NB4 (cell line): ENCODE data around the gene ANO10.

Source experiments
- POLR2A ChIP-seq: IDR thresholded peaks from 2 replicates; pipeline ENCODE4 v1.6.1; 2011; ENCODE audit warnings: mild to moderate bottlenecking; ENCODE audit not compliant: insufficient read length; ENCODE audit errors: extremely low read depth
- TF ChIP-seq, protein P1 (sequence below): IDR thresholded peaks from one replicate; pipeline ENCODE4 v1.5.1; 2012; ENCODE audit warnings: low read depth, low read length
- TF ChIP-seq, protein P2 (sequence below): IDR thresholded peaks from 2 replicates; pipeline ENCODE4 v1.6.1; 2011; ENCODE audit warnings: low read depth, low read length

GRCh38 chr3:43345877-43346276 is 275.9 kb downstream of the ANO10 start:
- no peak for TF ChIP-seq POLR2A
- TF ChIP-seq, protein P1, sequence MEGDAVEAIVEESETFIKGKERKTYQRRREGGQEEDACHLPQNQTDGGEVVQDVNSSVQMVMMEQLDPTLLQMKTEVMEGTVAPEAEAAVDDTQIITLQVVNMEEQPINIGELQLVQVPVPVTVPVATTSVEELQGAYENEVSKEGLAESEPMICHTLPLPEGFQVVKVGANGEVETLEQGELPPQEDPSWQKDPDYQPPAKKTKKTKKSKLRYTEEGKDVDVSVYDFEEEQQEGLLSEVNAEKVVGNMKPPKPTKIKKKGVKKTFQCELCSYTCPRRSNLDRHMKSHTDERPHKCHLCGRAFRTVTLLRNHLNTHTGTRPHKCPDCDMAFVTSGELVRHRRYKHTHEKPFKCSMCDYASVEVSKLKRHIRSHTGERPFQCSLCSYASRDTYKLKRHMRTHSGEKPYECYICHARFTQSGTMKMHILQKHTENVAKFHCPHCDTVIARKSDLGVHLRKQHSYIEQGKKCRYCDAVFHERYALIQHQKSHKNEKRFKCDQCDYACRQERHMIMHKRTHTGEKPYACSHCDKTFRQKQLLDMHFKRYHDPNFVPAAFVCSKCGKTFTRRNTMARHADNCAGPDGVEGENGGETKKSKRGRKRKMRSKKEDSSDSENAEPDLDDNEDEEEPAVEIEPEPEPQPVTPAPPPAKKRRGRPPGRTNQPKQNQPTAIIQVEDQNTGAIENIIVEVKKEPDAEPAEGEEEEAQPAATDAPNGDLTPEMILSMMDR, result no peak
- TF ChIP-seq, protein P2, sequence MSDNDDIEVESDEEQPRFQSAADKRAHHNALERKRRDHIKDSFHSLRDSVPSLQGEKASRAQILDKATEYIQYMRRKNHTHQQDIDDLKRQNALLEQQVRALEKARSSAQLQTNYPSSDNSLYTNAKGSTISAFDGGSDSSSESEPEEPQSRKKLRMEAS, result no peak
